Measurements from ENCODE around the gene SLC38A3. TPM values are rescaled to one million over a fixed set of nuclear protein-coding genes. Genes with fewer than 3 reads are reported as not detected.

Gene SLC38A3
- total and polyA plus RNA-seq, 2 donors (not counting 3 experiments of a cell fraction or from before 2014, with no cell fraction given), result 0.60 to 1.1 TPM

DNA sequence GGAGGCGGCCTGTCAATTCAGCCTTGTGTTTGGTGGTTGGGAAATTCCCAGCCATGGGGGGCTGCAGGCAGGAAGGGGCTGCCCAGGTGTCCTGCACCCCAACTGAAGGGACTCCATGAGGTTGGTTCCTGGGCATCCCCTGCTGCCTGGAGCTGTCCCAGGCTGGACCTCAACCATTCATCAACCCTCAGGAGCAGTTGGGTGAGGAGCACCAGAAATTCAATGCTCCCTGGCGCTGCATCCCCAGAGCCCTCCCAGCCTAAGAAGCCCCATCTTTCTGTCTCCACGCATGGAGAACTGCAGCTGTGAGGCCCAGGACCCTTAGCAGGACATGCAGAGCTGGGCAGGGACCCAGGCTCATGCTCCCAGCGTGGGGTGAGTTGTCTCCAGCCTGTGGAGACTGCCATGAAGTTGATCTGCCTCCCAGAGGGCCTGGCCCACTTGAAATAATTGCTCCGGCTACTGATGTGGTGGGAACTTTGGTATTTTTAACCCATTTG is 55.9 kb downstream of the SLC38A3 start:
- Histone ChIP-seq H3K27me3 (ENCODE audit: control insufficient read depth in 2 of 2, insufficient read depth in 2 of 2, low read length in 2 of 2) (no peaks in the 10 kb centered on the region), H3K79me2 (ENCODE audit: control insufficient read depth, insufficient read depth, low read length) (peaks cover 15% of the 10 kb centered on the region), H4K20me1 (replicated peaks; ENCODE audit: control insufficient read depth, extremely low read depth, insufficient read depth, low read length) (no peaks in the 10 kb centered on the region), H3K4me3 (replicated peaks in 1 of 3; ENCODE audit: insufficient read depth in 1 of 3, low read depth in 1 of 3, low read length in 3 of 3) (no peak overlapping the region), H3K4me1 (ENCODE audit: control insufficient read depth, extremely low read depth, insufficient read depth, low read length) (peaks cover 24% of the 10 kb centered on the region), H3K4me2 (ENCODE audit: insufficient read depth, low read length) (peak overlapping the region; percentile 50), H3K9me1 (replicated peaks; ENCODE audit: control insufficient read depth, extremely low read depth, insufficient read depth, low read length) (no peaks in the 10 kb centered on the region), H2AFZ (ENCODE audit: low read depth, low read length) (no peak overlapping the region), H3K27ac (ENCODE audit: insufficient read depth, low read depth, low read length) (peak overlapping the region; percentile 88), H3K9me3 (replicated peaks; ENCODE audit: control insufficient read depth, insufficient read depth, low read length) (no peaks in the 10 kb centered on the region), H3K36me3 (ENCODE audit: control insufficient read depth in 2 of 2, extremely low read depth in 1 of 2, insufficient read depth in 2 of 2, low read length in 2 of 2) (peaks cover 14 to 27% of the 10 kb centered on the region in 2 experiments), H3K9ac (replicated peaks; ENCODE audit: extremely low read depth, insufficient read depth, low read length) (peak overlapping the region; percentile 89)
- no TSS peak for BruUV-seq (replicated peaks)
- DNase-seq (ENCODE audit: low read depth, low spot score) (no peak), FAIRE-seq (no peak)
- dilution Hi-C loops (cut with MboI; ENCODE audit: extremely low pct_ligation_motif_present, low sequenced_read_pairs), result no loop called here
- ChIA-PET POLR2A (interaction anchor here (0.6 to 2.1 kb wide), 2 partner anchors 18 to 198 kb away, joined by 4 to 11 read pairs; no protein-coding TSS in a partner anchor), CTCF (interaction anchor here (1.5 to 3.6 kb wide), 2 partner anchors 15 to 67 kb away, joined by 4 to 28 read pairs; partner anchors contain the start of gene GNAT1)
- TF ChIP-seq FOS (IDR thresholded peaks at IDR 0.05; ENCODE audit: borderline replicate concordance, insufficient read depth, low read length) (no peak), POLR2A (IDR thresholded peaks at IDR 0.05; ENCODE audit: low read depth, low read length) (no peak), EZH2 (IDR thresholded peaks at IDR 0.05; ENCODE audit: borderline replicate concordance, low read depth, low read length, severe bottlenecking) (no peak), GATA2 (IDR thresholded peaks at IDR 0.05; ENCODE audit: insufficient read depth, insufficient read length, low read depth, low read length) (no peak), JUN (IDR thresholded peaks at IDR 0.05; ENCODE audit: borderline replicate concordance, insufficient read depth, insufficient read length, low read depth) (no peak), MYC (IDR thresholded peaks at IDR 0.05; ENCODE audit: low read depth, low read length) (no peak), POLR2AphosphoS5 (IDR thresholded peaks at IDR 0.05; ENCODE audit: insufficient read depth, low read depth, low read length) (no peak)
- TF ChIP-seq, protein P1, sequence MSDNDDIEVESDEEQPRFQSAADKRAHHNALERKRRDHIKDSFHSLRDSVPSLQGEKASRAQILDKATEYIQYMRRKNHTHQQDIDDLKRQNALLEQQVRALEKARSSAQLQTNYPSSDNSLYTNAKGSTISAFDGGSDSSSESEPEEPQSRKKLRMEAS (IDR thresholded peaks at IDR 0.05; ENCODE audit: insufficient read depth, insufficient read length), result no peak
- TF ChIP-seq, protein P2, sequence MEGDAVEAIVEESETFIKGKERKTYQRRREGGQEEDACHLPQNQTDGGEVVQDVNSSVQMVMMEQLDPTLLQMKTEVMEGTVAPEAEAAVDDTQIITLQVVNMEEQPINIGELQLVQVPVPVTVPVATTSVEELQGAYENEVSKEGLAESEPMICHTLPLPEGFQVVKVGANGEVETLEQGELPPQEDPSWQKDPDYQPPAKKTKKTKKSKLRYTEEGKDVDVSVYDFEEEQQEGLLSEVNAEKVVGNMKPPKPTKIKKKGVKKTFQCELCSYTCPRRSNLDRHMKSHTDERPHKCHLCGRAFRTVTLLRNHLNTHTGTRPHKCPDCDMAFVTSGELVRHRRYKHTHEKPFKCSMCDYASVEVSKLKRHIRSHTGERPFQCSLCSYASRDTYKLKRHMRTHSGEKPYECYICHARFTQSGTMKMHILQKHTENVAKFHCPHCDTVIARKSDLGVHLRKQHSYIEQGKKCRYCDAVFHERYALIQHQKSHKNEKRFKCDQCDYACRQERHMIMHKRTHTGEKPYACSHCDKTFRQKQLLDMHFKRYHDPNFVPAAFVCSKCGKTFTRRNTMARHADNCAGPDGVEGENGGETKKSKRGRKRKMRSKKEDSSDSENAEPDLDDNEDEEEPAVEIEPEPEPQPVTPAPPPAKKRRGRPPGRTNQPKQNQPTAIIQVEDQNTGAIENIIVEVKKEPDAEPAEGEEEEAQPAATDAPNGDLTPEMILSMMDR (IDR thresholded peaks at IDR 0.05; ENCODE audit: extremely low read depth in 1 of 2, insufficient read depth in 1 of 2, low read depth in 1 of 2, low read length in 2 of 2), result no peak
- intact Hi-C loops (cut with micrococcal nuclease), result loop anchor here (1.0 to 10.0 kb wide), 5 partner anchors 12 to 136 kb away; no protein-coding TSS in a partner anchor
